Stimulated activated CD8-positive, alpha-beta memory T cell treated with anti-CD3 and anti-CD28 coated beads, Interleukin-12 subunit alpha, Interleukin-12 subunit beta, amount 100 ng/mL, for 24 hours (primary cell): ENCODE data around the gene METTL9.
"Not testable (repeated sequence)": the region's sequence is repeated elsewhere in the genome, so short reads cannot be mapped to it uniquely, and the experiment has no call there.

ENCODE experiments used
- DNase-seq: peaks from one replicate; pipeline ENCODE4 v3.0.0-alpha.2; 2020; ENCODE audit errors: extremely low read depth

METTL9 gene

DNA sequence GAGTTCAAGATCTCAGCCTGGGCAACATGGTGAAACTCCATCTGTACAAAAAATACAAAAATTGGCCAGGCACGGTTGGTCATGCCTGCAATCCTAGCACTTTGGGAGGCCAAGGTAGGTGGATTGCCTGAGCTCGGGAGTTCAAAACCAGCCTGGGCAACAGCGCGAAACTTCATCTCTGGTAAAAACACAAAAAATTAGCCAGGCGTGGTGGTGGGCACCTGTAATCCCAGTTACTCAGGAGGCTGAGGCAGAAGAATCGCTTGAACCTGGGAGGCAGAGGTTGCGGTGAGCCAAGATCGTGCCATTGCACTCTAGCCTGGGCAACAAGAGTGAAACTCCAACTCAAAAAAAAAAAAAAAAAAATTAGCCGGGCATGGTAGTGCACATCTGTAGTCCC lies 25.9 kb upstream of the METTL9 start:
- not testable (repeated sequence) for DNase-seq

GRCh38 chr16:21574372-21574771 lies 25.0 kb upstream of the METTL9 start:
- no peak for DNase-seq

- not testable (repeated sequence) for DNase-seq
Measured at GRCh38 chr16:21576323-21576722, 23.1 kb upstream of the METTL9 start.

DNA sequence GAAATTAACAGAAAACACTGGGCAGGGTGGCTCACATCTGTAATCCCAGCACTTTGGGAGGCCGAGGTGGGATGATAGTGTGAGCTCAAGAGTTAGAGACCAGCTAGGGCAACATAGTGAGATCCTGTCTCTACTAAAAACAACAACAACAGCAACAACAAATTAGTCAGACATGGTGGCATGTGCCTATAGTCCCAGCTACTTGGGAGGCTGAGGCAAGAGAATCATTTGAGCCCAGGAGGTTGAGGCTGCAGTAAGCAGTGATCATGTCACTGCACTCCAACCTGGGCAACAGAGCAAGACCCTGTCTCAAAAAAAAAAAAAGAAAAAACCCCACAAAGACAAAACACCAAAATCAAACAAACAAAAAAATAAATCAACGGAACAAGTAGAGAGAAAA lies 21.9 kb upstream of the METTL9 start:
- DNase-seq = not testable (repeated sequence)

DNA sequence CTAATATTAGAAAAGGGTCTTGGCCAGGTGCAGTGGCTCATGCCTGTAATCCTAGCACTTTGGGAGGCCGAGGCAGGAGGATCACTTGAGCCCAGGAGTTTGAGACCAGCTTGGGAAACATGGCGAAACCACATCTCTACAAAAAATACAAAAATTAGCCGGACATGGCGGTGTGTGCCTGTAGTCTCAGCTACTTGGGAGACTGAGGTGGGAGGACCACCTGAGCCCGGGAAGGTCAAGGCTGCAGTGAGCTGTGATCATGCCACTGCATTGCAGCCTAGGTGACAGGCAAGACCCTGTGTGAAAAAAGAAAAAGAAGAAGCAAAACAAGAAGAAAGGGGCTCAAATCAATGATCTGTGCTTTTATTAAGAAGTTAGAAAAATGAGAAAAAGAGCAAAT lies 21.1 kb upstream of the METTL9 start:
- DNase-seq = not testable (repeated sequence)

- not testable (repeated sequence) for DNase-seq
Measured at GRCh38 chr16:21580131-21580530, 19.2 kb upstream of the METTL9 start.

DNA sequence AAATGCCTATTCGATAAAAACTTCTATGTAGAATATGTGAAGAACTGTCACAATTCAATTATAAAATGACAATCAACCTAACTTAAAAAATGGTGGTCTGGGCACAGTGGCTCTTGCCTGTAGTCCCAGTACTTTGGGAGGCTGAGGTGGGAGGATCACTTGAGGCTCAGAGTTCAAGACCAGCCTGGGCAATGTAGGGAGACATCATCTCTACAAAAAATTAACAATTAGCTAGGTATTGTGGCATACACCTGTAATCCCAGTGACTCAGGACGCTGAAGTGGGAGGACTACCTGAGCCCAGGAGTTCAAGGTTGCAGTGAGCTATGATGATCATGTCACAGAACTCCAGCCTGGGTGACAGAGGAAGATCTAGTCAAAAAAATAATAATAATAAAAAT lies 18.6 kb upstream of the METTL9 start:
- DNase-seq = no peak

DNA sequence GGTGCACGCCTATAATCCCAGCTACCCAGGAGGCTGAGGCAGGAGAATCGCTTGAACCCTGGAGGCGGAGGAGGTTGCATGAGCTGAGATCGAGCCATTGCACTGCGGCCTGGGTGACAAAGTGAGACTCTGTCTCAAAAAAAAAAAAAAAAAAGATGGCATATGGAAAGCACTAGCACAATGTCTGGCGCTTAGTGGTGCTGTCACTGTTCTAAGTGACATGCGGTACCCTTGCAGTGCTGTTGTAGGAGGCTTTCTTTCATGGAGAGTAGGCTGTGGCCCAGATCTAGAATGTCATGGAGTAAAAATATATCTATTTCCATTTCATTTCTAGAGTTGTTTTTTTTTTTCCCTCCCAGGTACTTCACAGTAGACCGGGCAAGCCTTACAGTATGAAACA lies 14.6 kb upstream of the METTL9 start:
- no peak for DNase-seq

DNA sequence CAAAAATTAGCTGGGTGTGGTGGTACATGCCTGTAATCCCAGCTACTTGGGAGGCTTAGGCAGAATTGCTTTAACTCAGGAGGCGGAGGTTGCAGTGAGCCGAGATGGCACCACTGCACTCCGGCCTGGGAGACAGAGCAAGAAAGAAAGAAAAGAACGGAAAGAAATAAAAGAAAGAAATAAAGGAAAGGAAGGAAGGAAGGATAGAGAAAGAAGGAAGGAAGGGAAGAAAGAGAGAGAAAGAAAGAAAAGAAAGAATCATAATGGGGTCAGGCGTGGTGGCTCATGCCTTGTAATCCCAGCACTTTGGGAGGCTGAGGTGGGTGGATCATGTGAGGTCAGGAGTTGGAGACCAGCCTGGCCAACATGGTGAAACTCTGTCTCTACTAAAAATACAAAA lies 10.8 kb upstream of the METTL9 start:
- DNase-seq = not testable (repeated sequence)

- DNase-seq = no peak
Measured at GRCh38 chr16:21589551-21589950, 9.8 kb upstream of the METTL9 start.

- DNase-seq = no peak
Measured at GRCh38 chr16:21590287-21590686, 9.1 kb upstream of the METTL9 start.

DNA sequence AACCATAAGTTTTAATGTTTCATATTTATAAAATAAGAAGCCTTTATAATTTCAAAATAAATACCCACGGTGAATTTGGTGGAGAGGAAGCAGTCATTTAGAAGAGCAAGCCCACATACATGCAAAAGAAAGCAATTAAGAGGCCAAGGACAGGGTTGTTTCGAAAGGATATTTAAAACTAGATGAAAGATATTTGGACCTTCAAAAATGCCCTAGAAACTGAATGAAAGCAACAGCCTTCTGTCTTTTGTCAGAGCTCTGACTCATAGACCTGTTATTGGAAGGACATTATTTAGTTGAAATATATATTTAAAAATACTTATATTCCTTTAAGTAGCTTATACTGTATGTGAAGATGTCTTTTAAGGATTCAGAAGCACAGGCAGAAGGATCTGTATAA lies 8.6 kb upstream of the METTL9 start:
- no peak for DNase-seq

DNA sequence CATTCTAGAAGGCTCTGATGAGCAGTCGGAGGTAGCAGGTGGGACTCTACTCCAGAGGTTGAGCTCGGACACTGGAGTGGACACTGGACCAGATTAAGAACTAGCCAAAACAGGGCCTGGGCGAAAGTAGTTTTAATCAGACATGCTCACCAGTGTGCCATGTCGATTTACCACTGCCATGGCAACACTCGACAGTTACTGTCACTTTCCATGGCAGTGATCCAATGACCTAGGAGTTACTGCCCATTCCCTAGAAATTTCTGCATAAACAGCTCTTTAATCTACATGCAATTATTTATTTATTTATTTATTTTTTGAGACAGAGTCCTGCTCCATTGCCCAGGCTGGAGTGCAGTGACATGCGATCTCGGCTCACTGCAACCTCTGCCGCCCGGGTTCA lies 7.2 kb upstream of the METTL9 start:
- no peak for DNase-seq

DNA sequence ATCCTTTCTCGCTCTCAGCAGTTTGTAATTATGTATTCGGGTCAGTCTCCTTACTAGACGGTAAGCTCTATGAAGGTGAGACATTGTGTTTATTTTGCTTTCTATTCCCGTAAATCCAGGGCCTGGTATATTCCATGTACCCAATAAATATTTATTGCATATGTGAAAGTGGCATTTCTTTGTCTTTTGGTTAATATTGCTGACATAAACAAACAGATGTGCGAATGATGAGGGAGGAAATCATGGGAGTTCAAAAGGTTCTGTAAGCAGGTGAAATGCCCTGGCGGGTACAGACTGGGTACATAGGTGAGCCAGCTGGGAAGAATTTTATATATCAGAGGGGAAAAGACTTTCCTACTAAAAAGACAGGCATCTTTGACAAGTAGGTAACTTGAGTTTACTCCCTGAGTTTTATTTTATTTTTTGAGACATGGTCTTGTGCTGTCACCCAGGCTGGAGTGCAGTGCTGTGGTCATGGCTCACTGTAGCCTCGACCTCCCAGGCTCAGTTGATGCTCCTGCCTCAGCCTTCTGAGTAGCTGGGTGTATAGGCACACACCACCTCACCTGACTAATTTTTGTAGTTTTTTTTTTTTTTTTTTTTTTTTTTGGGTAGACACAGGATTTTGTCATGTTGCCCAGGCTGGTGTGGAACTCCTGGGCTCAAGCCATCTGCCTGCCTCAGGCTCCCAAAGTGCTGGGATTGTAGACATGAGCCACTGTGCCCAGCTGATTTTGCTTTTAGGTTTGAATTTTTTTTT lies 5.7 kb upstream of the METTL9 start:
- DNase-seq = no peak

DNA sequence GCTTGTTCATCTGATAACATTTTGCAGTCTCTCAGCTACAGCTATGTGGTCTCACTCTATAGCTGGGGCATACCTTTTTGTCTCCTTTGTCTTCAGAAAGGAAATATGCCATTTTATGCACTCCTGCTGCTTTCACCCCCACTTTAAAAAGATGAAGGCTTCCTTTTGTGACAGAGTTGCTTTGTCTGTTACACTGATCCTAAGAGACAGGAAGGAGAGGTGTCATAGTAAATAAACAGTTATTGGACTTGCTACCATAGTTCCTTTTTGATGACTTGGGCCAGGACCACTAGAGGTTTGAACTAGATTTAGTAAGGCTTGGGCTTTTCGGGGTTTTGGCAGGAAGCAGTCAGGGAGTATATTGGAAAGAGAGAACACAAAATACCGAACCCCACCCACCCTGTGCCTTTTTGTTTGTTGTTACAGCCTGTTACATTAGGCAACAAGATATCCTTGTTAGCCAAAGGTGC lies 1.8 kb upstream of the METTL9 start:
- no peak for DNase-seq

GRCh38 chr16:21598206-21598605 lies 1.2 kb upstream of the METTL9 start:
- DNase-seq = no peak

- DNase-seq = no peak
Measured at GRCh38 chr16:21598701-21599121, 666 bp upstream of the METTL9 start.

- peak; percentile 3 for DNase-seq
Measured at GRCh38 chr16:21600031-21600773, 825 bp downstream of the METTL9 start.

- DNase-seq = no peak
Measured at GRCh38 chr16:21602785-21603184, 3.4 kb downstream of the METTL9 start.

- DNase-seq = no peak
Measured at GRCh38 chr16:21603928-21604327, 4.6 kb downstream of the METTL9 start.

GRCh38 chr16:21605848-21606247 lies 6.5 kb downstream of the METTL9 start:
- not testable (repeated sequence) for DNase-seq

DNA sequence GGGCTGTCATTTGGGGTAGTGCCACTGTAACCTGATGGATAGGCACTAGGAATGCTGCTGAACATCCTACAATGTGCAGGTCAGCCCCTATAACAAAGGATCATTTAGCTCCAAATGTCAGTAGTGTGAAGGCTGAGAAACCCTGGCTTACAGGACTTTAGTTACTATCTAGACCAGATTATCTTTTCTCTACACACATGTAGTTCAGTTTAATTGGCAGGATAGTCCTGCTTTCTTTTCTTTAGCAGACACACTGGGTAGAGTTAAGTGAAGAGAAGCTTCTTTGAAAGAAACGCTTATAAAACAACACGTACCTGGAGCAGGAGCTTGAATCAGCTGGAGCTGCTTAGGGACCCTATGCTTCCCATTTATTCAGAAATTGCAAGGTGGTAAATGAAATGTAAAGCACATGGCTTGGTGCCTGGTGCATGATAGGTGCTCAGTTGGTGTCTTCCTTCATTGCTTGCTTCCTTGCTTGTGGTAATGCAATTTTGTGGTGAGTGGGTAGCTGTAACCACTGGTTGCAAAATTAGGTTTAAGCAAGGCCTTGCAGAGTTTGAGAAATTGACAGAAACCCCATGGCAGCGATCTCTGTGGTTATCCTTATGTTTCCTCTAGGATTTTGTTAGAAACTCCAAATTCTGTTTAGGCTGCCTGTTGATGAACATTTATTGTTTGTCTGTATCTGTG lies 9.4 kb downstream of the METTL9 start:
- DNase-seq = no peak
